H1 (cell line): ENCODE measurements around the gene SHLD1. TPM values are rescaled to one million over a fixed set of nuclear protein-coding genes. Genes with fewer than 3 reads are reported as not detected.

Experiments used
- BACH1 ChIP-seq: IDR thresholded peaks from 2 replicates; pipeline ENCODE4 v1.6.1; 2012; ENCODE audit warnings: low read length, improper control_type of control experiment
- CBX8 ChIP-seq: fragments of 300-800, 300-1000 bp; sonication (generic); IDR thresholded peaks from 2 replicates; pipeline ENCODE4 v1.7.1; 2016; ENCODE audit warnings: low read depth, low read length, borderline replicate concordance
- CEBPB ChIP-seq: IDR thresholded peaks from 2 replicates; pipeline ENCODE4 v1.6.1; 2012; ENCODE audit warnings: low read depth, low read length
- CREB1 ChIP-seq: IDR thresholded peaks from 2 replicates; pipeline ENCODE4 v1.6.1; 2012; ENCODE audit warnings: inconsistent platforms
- GTF2F1 ChIP-seq: IDR thresholded peaks from 2 replicates; pipeline ENCODE4 v1.6.1; 2012; ENCODE audit warnings: low read depth, low read length, improper control_type of control experiment, borderline replicate concordance
- NANOG ChIP-seq: IDR thresholded peaks from 2 replicates; pipeline ENCODE4 v1.6.1; 2011; ENCODE audit warnings: low read length, low read depth, mild to moderate bottlenecking, inconsistent platforms; ENCODE audit not compliant: insufficient read depth, poor library complexity, severe bottlenecking
- RBBP5 ChIP-seq: IDR thresholded peaks from 2 replicates; pipeline ENCODE4 v1.7.1; 2012; ENCODE audit warnings: low read depth, mild to moderate bottlenecking, inconsistent platforms, low read length, moderate library complexity, borderline replicate concordance
- RFX5 ChIP-seq: IDR thresholded peaks from 2 replicates; pipeline ENCODE4 v1.6.1; 2011; ENCODE audit warnings: low read depth, low read length, improper control_type of control experiment, borderline replicate concordance
- SAP30 ChIP-seq: fragments of 300-600 bp; sonication (generic); IDR thresholded peaks from 2 replicates; pipeline ENCODE4 v1.7.1; 2012; ENCODE audit warnings: low read length, moderate library complexity, mild to moderate bottlenecking, inconsistent platforms; ENCODE audit not compliant: insufficient read depth, insufficient replicate concordance
- SP4 ChIP-seq: IDR thresholded peaks from 2 replicates; pipeline ENCODE4 v1.6.1; 2012; ENCODE audit warnings: low read length, inconsistent platforms
- SRF ChIP-seq: IDR thresholded peaks from 2 replicates; pipeline ENCODE4 v1.6.1; 2011; ENCODE audit warnings: mild to moderate bottlenecking, low read depth, low read length, moderate library complexity
- polyA plus RNA-seq, 7 experiments: library from polyadenylated mRNA; depleted of rRNA in 3 of 7; stranded (reverse) in 5 of 7; unstranded in 2 of 7; fragments of >200 nt in 5 of 7; fragments of 200-250 nt in 2 of 7; gene quantifications; 1 replicate in 5 of 7; 2 replicates in 1 of 7; 4 replicates in 1 of 7; pipeline versions ENCODE4 v1.2.1 to v1.2.3, GENCODE V29; 2011 to 2013; ENCODE audit warnings: missing spikeins in 2 of 7, mixed read lengths in 2 of 7
- total RNA-seq: library from RNA; stranded (reverse); fragmentation: NEBNext Ultra II Directional; extraction: Animal tissue kit (Norgen Biotek cat#: 25700); gene quantifications from 2 replicates; pipeline ENCODE4 v1.2.1, GENCODE V29; 2021
- TF ChIP-seq, protein P1 (sequence below), 3 experiments: IDR thresholded peaks; 1 replicate in 2 of 3; 2 replicates in 1 of 3; pipeline versions ENCODE4 v1.5.1 to v1.6.1; 2011; ENCODE audit warnings: low read length in 3 of 3, mild to moderate bottlenecking in 3 of 3, inconsistent platforms in 2 of 3, low read depth in 1 of 3, moderate library complexity in 1 of 3; ENCODE audit not compliant: insufficient read depth in 1 of 3; ENCODE audit errors: control extremely low read depth in 1 of 3

Gene SHLD1
- total and polyA plus RNA-seq, 2 of the 8 experiments (the other 6 are each of a cell fraction or from before 2014, with no cell fraction given) = 4.2 to 6.5 TPM

DNA sequence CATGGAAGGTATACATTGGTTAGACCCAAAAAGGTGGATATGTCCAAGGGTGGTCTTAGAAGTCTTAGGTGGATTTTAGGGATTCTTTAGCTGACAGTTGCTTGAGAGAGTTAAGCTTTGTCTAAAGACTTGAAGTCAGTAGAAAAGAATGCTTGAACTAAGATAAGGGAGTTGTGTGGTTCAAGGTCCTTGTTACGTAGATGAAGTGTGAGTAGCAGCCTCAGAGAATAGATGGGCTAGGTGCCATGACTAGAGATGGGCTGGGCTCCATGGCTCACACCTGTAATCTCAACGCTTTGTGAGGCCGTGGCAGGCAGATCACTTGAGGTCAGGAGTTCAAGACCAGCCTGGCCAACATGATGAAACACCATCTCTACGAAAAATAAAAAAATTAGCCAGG is 1.7 kb downstream of the SHLD1 start (continued):
- TF ChIP-seq, protein P1, sequence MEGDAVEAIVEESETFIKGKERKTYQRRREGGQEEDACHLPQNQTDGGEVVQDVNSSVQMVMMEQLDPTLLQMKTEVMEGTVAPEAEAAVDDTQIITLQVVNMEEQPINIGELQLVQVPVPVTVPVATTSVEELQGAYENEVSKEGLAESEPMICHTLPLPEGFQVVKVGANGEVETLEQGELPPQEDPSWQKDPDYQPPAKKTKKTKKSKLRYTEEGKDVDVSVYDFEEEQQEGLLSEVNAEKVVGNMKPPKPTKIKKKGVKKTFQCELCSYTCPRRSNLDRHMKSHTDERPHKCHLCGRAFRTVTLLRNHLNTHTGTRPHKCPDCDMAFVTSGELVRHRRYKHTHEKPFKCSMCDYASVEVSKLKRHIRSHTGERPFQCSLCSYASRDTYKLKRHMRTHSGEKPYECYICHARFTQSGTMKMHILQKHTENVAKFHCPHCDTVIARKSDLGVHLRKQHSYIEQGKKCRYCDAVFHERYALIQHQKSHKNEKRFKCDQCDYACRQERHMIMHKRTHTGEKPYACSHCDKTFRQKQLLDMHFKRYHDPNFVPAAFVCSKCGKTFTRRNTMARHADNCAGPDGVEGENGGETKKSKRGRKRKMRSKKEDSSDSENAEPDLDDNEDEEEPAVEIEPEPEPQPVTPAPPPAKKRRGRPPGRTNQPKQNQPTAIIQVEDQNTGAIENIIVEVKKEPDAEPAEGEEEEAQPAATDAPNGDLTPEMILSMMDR (IDR thresholded peaks at IDR 0.05; ENCODE audit: control extremely low read depth in 1 of 3, insufficient read depth in 1 of 3, low read depth in 1 of 3, low read length in 3 of 3) = no peak
- TF ChIP-seq SAP30 = no peak
- TF ChIP-seq SP4 = no peak
- no peak for TF ChIP-seq SRF
- no peak for TF ChIP-seq CEBPB
- no peak for TF ChIP-seq CBX8
- no peak for TF ChIP-seq RBBP5
- no peak for TF ChIP-seq CREB1
- no peak for TF ChIP-seq BACH1
- TF ChIP-seq NANOG = no peak
- no peak for TF ChIP-seq GTF2F1
- TF ChIP-seq RFX5 = no peak
